HG03175 (cell line): Measurements from ENCODE around the gene ZNRF2.
"Not testable (repeated sequence)": the region's sequence is repeated elsewhere in the genome, so short reads cannot be mapped to it uniquely, and the experiment has no call there.

Source experiments
- ATAC-seq: cut with Tn5 transposase; IDR thresholded peaks from one replicate; pipeline ENCODE4 v1.9.1; 2021; ENCODE audit warnings: mild to moderate bottlenecking, moderate library complexity; ENCODE audit not compliant: unreplicated experiment

Gene ZNRF2

DNA sequence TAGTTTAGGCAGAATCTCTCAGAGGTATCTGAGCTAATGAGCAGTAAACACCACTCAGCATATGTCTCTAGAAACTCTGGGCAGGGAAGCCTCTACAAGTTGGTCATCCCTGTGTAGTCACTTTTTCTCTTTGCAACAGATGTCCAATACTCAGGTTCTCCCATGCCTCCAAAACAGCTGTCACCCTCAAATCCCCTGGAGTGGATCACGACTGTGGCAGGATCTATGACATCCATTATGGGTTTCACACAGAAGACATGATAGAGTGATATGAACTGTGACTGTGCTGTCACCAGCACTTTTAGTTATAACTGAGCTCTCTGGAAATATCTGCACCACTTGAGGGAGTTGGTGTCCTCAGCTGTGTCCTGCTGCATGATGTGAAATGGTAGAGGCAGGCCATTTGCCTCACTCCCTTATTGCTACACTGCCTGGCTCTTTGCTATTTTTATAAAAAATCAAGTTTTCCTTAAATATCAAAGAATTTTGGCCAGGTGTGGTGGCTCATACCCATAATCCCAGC lies 24.1 kb upstream of the ZNRF2 start:
- no peak for ATAC-seq

DNA sequence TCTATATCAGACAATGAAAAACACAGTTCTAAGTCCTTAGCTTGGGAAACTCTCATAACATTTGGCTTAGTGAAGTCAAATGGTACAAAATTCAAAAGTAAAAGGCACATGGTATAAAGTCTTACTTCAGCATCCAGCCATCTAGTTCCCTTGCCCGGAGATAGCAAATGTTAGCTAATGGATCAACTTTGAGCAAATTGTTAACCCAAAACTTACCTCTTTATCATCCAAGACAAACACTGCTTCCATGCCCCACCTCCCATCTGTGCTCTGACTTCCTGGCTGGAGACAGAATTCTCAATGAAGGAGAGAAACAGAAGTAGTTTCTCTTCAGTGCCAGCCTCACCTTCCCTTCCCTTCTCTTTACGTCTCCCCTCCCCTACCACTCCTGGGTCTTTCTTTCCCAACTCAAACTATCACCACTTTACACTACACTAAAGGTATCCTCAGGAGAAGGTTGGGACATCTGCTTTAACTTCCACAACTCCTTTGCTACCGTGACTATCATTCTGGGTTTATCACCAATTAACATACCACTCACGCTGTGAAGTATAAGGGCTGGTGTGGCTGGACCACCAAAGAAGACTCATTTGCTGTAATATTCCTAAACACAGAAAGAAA lies 21.2 kb upstream of the ZNRF2 start:
- no peak for ATAC-seq

GRCh38 chr7:30264052-30264451 lies 20.3 kb upstream of the ZNRF2 start:
- no peak for ATAC-seq

GRCh38 chr7:30265189-30265588 lies 19.2 kb upstream of the ZNRF2 start:
- not testable (repeated sequence) for ATAC-seq

DNA sequence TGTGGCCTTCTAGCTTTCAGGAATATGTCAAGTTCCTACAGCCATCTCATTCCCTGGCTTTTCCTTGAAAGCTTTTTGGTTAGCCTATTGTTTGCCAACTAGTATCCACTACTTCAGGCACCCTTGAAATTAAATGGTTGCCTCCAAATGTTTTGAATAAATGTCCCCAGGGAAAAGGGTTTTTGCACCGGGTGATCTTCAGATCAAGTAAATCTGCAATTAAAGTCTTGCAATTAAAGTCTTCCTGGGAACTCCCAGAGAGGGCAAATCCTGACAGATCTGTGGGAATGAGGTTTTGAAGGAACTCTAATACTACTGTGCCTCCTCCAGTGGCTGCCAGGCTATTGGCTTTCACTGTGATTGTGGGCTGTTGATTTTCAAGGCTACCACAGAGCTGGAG lies 17.7 kb upstream of the ZNRF2 start:
- ATAC-seq, result no peak

- ATAC-seq, result no peak
Measured at GRCh38 chr7:30268586-30268985, 15.8 kb upstream of the ZNRF2 start.

- ATAC-seq, result no peak
Measured at GRCh38 chr7:30269490-30269889, 14.9 kb upstream of the ZNRF2 start.

DNA sequence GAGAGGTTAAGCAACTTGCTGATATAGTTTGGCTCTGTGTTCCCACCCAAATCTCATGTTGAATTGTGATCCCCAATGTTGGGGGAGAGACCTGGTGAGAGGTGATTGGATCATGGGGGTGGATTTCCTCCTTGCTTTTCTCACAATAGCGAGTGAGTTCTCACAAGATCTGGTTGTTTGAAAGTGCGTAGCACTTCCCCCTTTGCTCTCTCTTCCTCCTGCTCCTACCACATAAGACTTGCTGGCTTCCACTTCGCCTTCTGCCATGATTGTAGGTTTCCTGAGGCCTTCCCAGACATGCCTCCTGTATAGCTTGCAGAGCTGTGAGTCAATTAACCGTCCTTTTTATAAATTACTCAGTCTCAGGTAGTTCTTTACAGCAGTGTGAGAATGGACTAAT lies 13.5 kb upstream of the ZNRF2 start:
- no peak for ATAC-seq

GRCh38 chr7:30272126-30272525 lies 12.3 kb upstream of the ZNRF2 start:
- ATAC-seq, result no peak

DNA sequence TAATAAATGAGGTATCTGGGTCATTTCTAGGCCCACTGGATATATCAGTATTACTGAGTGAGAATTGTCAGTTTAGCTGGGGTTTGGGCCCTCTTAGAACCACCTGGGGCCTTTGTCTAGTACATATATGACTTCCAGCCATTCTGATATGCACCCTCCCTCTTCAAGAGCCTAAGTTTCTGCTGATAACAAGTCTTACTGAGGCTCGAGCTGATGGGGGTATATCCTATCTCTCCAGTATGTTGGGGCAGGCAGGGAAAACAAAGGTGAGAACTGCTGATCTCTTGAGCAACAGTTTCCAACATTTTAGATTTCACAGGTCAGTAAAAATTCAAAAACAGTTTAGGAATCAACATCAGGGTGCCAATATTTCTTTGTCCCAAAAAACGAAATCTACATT lies 10.8 kb upstream of the ZNRF2 start:
- no peak for ATAC-seq

- no peak for ATAC-seq
Measured at GRCh38 chr7:30274641-30275040, 9.8 kb upstream of the ZNRF2 start.

- peak; percentile 58 for ATAC-seq
Measured at GRCh38 chr7:30276203-30276900, 8.0 kb upstream of the ZNRF2 start.

DNA sequence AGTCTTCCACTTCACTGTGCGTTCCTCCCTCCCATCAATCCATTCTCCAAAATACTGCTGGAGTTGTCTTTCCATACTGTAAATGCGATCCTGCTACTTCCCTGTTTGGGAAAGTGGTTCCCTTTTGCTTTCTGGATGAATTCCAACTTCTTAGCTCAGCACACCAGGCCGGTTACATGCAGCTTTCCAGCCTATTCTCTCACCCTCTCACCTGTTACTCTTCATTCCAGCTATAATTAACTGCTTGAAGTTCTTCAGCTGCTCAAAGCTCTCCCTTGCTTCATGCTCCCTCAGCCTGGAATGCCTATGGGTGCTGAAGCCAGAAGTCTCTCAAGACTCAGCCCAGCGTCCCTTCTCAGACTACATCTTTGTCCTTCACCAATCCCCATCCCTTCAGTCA lies 6.0 kb upstream of the ZNRF2 start:
- no peak for ATAC-seq

- no peak for ATAC-seq
Measured at GRCh38 chr7:30278849-30279652, 5.3 kb upstream of the ZNRF2 start.

- ATAC-seq, result no peak
Measured at GRCh38 chr7:30279653-30279904, 4.8 kb upstream of the ZNRF2 start.

DNA sequence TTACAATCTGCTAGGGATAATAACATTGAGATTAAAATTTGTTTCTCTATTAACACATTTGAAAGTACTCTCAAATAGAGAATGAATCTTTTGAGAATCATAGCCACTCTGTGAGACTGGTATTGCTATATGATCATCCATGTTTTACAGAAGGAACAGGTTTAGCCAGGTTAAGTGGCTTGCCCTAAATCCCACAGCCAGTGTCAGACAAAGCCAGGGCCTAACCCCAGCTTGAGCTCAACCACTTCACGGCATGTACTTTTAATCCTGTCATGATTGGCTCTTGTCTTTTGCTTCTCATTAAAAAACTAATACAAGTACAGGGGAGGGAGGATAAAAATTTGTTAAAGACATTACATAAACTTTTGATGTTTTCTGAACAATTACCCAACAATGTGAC lies 3.8 kb upstream of the ZNRF2 start:
- ATAC-seq, result no peak

DNA sequence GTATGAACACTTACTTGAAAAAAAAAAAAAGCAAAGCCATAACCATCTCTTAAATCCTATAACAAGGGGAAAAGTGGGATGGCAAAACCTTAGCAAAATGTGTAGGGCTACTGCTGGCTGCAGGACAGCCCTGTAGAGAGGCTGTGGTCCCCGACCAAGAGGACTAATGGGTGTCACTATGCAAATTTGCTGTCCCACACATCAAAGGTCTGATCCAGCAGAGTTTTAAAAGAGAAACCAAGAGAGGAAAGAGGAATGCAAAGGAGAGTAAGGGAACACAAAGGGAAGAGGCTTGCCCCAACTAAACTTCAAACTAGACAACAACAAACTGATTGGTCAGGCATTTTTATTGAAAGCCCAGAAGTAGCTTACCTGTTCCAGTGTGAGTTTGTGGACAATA lies 3.1 kb upstream of the ZNRF2 start:
- ATAC-seq, result no peak

GRCh38 chr7:30281791-30282190 lies 2.6 kb upstream of the ZNRF2 start:
- no peak for ATAC-seq

GRCh38 chr7:30282735-30283134 lies 1.7 kb upstream of the ZNRF2 start:
- ATAC-seq, result no peak

DNA sequence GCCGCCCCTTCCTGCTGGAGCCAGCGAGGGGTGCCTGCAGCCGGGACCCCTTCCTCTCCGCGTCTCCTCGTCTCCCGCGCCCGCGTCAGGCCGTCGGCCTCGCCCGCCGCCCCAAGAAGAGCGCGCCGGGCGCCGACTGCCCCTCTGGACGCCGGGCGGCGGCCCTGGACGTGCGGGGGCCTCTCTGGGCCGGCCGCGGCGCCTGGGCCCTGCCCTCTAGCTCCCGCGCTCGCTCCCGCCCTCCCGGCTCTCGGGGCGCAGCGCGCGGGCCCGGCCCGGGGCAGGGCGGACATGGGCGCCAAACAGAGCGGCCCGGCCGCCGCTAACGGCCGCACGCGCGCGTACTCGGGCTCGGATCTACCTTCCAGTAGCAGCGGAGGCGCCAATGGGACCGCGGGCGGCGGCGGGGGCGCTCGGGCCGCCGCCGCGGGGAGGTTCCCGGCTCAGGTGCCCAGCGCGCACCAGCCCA lies 704 bp downstream of the ZNRF2 start:
- ATAC-seq, result peak; percentile 20

DNA sequence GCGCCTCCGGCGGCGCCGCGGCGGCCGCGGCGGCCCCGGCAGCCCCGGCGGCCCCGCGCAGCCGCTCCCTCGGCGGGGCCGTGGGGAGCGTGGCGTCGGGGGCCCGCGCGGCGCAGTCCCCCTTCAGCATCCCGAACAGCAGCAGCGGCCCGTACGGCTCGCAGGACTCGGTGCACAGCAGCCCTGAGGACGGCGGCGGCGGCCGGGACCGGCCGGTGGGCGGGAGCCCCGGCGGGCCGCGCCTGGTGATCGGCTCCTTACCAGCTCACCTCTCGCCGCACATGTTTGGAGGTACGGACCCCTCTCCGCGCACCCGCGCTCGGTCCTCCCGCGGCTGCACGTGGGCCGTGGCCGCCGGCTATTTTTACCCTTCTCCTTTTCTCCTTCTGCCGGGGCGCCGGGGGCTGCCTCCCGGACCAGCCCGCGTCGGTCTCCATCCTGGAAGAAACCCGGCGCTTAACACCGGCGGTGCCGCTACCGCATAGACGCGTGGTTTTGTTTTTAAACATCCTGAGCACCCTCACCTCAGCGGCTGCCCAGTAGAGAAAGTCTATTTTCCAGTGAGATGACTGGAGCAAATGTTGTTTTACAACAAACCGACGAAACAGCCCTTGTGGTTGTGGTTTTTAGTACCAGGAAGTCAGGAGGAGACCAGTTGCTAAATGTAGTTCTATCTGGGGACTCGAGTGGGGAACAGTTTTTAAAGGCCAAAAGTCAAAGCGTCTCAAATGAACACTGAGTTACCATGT lies 1.3 kb downstream of the ZNRF2 start:
- peak; percentile 1 for ATAC-seq
